HG02884 (cell line): ENCODE data around the gene CNTD1.

Experiments used
- ATAC-seq: cut with Tn5 transposase; IDR thresholded peaks from one replicate; pipeline ENCODE4 v1.9.1; 2021; ENCODE audit warnings: mild to moderate bottlenecking, moderate library complexity; ENCODE audit not compliant: unreplicated experiment

The CNTD1 gene

DNA sequence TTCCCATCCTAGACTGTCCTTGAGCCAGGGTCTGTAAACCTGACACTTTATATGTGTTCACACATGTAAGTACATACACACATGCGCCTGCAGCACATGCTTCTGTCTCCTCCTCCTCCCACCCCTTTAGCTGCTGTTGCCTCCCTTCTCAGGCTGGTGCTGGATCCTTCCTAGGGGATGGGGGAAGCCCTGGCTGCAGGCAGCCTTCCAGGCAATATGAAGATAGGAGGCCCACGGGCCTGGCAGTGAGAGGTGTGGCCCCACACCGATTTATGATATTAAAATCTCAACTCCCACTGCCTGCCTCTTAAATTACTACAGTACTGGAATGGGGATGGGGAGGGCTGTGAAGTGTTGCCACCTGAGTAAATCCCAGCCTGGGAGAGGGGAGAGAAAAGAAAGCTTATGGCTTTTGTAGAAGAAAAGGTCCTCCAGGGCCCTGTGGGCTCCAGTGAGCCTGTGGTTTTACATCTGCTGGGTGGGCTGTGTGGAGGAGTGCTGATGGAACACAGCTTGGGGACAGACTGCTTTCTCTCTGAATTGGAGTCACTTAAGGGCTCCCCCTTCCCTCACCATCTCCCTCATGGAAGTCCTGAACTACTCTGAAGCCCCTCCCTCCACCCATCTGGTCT is 19.2 kb upstream of the CNTD1 start:
- ATAC-seq = no peak

DNA sequence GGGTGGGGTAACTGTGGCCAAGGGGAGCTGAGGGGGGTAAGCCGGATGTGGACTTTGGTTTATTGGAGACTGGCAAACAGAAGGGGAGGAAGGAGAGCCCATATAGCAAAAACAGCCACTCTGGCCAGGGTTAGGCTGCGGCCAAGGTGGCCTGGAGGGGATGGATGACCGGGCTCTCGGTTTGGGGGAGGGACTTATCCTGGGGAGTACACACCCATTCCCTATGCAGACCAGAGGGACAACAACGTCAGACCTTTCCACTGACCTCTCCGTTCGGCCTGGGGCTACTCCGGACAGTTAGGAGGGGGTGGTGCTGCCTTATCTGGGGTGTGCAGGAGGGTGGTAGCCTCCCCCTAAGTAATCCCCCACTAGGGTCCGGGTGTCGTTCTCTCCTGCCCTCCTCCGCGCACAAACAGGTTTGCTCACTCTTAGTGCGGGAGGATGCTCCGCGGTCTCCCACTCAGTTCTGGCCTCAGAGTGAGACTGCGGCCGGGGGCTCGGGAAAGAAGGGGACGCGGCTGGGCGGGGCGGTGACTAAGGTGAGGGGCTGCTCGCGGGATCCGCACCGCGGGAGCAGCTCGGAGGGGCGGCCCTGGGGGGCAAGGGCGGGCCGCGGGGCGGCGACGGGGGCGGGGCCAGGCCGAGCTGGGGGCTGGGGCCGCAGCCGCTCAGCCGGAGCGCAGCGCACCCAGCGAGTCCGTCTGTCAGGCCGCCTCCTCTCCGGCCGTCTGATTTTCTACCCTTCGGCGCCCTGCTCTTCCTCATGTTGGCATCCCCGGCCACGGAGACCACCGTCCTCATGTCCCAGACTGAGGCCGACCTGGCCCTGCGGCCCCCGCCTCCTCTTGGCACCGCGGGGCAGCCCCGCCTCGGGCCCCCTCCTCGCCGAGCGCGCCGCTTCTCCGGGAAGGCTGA is 18.5 kb upstream of the CNTD1 start, which contains the start of gene WNK4:
TSS of gene WNK4 (plus strand) at position 675 of the 915 bp plus-strand sequence. CDS start at position 764, 89 bp downstream.
- no peak for ATAC-seq

DNA sequence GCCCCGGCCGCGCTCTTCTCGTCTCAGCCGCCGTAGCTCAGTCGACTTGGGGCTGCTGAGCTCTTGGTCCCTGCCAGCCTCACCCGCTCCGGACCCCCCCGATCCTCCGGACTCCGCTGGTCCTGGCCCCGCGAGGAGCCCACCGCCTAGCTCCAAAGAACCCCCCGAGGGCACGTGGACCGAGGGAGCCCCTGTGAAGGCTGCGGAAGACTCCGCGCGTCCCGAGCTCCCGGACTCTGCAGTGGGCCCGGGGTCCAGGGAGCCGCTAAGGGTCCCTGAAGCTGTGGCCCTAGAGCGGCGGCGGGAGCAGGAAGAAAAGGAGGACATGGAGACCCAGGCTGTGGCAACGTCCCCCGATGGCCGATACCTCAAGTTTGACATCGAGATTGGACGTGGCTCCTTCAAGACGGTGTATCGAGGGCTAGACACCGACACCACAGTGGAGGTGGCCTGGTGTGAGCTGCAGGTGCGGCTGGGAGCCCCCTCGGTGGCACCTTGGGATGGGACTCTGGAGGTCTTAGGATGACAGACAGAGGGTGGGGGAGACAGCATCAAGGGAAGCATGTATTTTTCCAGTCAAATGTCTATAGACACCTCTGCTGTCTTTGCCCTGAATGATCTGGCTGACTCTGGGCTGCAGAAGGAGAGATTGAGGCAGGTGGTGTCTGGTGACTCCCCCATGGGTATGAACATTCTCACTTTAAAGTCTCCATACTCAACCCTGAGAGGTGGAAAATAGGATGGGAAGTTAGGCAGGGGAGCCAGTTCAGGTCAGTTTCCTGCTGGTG is 17.6 kb upstream of the CNTD1 start:
- no peak for ATAC-seq

DNA sequence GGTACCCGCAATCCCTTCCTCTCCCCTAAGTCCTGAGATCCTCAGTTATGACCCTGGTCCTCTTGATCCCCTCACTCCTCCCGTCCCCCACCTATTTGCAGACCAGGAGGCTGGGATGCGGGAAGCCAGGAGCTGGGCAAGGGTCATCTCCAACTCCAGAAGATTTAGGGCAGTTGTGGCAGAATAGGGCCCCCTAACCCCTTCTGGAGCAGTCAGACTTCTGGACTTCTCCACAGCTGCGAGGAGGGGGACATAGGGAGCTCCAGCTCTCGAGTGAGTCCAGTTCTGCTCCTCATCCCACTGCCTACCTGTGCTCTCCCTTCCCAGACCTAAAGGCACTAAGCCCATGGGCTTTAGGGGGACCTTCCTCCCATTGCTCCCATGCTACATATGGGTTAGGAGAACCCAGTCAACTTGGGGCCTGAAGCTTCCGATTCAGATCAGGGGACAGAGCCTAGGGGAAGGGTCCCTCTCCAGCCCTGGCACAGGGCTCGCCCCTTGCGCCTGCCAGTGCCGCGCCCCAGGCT is 17.0 kb upstream of the CNTD1 start:
- no peak for ATAC-seq

DNA sequence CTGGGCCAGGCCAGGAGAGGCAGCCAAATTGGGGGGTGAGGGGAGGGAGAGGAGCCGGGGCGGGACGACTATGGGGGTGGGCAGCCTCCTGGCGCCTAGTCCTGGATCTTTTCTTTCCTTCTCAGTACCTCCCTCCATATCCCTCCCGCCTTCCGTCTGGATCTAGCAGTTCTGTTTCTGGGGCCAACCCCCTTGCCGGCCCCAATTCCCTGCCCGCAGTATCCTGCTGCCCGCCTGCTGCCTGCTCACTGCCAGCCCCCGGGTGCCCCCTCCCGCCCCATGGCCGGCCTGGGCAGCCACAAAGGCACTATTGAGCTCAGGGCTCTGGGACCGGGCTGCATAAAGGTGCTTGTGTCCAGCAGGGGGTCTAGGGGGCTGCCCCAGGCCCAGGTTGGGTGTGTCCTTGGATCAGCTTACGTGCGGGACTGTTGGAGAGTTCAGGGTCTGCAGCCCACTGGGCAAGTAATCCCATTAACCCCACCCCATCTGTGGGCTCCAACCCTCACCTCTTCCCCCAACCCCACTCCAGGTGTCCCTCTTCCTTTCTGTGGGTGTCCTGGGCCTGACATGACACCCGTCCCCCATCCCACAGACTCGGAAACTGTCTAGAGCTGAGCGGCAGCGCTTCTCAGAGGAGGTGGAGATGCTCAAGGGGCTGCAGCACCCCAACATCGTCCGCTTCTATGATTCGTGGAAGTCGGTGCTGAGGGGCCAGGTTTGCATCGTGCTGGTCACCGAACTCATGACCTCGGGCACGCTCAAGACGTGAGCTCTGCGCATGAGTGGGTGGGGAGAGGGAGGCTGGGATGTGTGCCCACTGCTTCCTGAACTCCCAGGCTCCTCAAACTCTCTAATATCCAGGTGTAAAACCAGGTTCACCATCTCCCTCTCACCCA is 16.2 kb upstream of the CNTD1 start:
- no peak for ATAC-seq

DNA sequence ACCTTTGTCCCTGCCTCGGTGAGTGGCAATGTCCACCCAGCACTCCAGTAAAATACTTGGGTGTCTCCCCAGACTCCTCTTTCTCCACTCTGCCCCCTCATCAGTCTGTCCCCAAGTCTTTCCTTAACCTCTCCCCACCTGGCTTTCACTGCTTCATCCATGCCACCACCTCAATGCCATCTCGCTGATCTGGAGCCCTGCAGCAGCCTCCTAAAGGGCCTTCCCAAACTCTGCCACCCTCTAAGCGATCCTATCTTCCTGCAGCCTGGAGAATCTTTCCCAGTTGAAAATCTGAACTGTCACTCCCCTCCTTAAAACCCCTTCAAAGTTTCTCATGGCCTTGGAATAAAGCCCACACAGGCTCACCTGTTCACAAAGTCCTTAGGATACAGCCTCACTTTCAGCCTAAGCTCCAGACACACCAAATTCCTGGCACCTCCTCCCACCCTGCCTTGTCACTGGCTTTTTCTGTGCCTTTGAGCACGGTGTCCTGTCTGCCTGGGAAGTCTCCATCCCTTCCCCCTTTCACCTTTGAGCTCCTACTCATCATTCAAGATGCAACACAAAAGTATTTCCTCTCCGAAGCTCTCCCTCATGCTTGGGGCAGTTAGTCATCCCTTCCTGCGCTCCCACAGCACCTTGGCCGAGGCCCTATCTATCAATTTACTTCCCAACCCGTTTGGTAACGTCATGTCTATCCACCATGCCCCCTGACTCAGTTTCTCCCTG is 15.4 kb upstream of the CNTD1 start:
- ATAC-seq = no peak

DNA sequence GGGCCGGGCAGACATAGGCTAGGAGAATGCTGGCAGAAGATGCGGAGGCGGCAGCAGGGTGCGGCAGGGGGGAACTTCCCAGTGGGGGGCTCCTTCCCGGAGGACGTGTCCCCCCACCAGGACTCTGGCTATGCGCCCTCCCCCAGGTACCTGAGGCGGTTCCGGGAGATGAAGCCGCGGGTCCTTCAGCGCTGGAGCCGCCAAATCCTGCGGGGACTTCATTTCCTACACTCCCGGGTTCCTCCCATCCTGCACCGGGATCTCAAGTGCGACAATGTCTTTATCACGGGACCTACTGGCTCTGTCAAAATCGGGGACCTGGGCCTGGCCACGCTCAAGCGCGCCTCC is 14.9 kb upstream of the CNTD1 start:
- no peak for ATAC-seq

DNA sequence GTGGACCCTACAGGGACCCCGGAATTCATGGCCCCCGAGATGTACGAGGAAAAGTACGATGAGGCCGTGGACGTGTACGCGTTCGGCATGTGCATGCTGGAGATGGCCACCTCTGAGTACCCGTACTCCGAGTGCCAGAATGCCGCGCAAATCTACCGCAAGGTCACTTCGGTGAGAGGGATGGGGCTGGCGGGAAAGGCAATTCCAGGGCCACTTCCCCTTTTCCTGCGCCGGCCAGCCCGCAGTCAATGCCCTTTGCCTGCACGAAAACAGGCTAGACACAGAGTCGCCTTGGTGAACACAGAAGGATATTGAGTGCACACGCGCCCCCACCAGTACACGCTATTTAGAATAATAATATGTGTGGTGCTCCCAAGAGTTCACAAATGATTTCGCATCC is 14.3 kb upstream of the CNTD1 start:
- ATAC-seq = no peak

DNA sequence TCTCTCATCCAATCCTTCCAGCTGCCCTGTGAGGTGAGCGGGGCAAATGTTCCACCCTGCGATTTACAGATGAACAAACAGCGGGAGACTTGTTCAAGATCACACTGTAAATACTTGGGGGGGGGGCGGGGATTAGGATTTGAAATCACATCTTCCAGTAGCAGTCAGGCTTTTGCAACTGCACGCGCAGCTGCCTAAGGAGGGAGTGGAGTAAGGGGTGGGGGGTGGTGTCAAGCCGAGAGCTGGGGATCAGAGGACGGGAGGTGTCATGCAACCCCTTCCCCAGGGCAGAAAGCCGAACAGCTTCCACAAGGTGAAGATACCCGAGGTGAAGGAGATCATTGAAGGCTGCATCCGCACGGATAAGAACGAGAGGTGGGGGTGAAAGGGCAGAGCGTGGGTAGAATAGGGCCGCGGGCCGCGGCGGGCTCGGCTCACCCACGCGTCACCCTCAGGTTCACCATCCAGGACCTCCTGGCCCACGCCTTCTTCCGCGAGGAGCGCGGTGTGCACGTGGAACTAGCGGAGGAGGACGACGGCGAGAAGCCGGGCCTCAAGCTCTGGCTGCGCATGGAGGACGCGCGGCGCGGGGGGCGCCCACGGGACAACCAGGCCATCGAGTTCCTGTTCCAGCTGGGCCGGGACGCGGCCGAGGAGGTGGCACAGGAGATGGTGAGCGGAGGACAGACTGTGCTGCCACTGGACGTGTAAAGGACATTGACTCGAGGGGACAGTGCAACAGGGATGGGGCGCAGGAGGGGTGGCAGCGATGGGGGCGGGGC is 13.7 kb upstream of the CNTD1 start:
- ATAC-seq = no peak

DNA sequence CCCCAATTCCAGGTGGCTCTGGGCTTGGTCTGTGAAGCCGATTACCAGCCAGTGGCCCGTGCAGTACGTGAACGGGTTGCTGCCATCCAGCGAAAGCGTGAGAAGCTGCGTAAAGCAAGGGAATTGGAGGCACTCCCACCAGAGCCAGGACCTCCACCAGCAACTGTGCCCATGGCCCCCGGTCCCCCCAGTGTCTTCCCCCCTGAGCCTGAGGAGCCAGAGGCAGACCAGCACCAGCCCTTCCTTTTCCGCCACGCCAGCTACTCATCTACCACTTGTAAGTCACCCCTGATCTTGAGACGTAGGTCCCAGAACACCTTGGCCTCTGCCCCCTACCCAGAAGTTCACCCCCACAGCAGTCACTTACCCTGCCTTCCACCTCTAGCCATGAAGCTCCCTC is 11.4 kb upstream of the CNTD1 start:
- no peak for ATAC-seq

DNA sequence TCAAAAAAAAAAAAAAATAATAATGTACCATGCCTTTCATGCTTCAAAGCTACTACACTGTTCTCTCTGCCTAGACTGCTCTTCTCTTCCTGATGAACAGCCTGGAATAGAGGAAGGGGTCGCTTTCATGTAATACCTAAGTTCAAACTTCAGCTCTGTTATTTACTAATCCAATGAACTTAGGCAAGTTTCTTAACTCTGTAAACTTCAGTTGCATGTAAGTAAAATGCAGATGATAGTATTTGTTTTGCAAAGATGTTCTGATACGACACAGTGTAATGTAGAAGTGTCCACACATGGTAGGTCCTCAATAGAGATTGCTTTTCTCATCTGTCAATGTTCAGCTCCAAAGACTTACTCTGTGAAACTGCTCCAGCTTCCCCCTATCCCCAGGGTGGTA is 6.7 kb upstream of the CNTD1 start:
- ATAC-seq = no peak

DNA sequence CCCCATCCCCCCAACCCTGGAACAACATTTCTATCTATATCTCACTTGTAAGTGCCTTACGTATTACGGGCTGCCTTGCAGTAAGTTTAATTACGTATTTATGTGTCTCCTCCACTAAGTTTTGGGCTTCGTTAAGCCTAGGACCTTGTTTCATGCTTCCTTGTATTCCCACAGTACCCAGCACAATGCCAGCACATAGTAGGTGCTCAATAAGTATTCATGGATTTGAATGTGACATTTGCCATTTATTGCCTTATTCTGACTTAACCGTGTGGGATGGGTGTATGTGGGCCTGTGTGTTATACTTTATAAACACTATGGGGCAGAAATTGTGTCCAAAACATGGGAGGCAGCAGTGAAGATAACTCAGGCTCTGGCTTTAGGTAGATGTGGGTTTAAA is 6.1 kb upstream of the CNTD1 start:
- no peak for ATAC-seq

DNA sequence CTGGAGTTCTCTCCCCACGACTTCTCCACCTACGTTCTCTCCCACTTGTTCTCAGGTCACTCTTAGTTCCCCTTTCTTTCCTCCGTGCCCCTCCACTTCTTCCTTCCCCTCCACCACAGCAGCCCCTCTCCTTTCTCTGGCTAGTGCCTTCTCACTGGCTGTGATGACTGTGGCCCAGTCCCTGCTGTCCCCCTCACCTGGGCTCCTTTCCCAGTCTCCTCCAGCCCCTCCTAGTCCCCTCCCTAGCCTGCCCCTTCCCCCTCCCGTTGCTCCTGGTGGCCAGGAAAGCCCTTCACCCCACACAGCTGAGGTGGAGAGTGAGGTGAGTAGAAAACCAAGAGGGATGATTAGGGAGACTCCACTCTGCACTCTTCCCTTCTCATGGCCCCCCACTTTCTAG is 3.6 kb upstream of the CNTD1 start:
- ATAC-seq = no peak

DNA sequence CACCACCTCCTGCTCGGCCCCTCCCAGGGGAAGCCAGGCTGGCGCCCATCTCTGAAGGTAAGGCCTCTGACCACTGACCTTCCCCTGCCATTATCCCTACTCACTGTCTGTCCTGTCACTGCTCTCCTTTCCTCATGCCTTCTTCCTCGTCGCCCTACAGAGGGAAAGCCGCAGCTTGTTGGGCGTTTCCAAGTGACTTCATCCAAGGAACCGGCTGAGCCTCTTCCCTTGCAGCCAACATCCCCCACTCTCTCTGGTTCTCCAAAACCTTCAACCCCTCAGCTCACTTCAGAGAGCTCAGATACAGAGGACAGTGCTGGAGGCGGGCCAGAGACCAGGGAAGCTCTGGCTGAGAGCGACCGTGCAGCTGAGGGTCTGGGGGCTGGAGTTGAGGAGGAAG is 3.2 kb upstream of the CNTD1 start:
- ATAC-seq = no peak

DNA sequence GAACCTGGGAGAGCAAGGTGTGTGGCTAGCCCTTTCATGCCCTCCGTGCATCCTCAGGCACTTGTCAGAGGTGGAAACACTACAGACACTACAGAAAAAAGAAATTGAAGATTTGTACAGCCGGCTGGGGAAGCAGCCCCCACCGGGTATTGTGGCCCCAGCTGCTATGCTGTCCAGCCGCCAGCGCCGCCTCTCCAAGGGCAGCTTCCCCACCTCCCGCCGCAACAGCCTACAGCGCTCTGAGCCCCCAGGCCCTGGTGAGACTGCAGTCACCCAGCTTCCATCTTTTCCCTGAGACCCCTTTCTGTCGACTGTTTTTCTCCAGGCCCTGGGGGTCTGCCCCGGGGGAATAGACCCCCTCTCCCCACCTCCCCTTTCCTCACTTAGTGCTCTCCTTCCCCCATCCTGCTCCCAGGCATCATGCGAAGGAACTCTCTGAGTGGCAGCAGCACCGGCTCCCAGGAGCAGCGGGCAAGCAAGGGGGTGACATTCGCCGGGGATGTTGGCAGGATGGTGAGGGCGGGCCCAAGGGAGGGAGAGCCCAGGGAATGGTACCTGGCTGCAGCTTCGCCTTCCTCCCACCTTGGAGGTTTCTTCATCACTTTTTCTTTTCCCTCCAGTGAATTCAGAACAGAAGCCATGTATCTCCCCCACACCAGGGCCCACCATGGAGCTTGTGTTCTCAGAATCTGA is 2.4 kb upstream of the CNTD1 start:
- ATAC-seq = no peak

DNA sequence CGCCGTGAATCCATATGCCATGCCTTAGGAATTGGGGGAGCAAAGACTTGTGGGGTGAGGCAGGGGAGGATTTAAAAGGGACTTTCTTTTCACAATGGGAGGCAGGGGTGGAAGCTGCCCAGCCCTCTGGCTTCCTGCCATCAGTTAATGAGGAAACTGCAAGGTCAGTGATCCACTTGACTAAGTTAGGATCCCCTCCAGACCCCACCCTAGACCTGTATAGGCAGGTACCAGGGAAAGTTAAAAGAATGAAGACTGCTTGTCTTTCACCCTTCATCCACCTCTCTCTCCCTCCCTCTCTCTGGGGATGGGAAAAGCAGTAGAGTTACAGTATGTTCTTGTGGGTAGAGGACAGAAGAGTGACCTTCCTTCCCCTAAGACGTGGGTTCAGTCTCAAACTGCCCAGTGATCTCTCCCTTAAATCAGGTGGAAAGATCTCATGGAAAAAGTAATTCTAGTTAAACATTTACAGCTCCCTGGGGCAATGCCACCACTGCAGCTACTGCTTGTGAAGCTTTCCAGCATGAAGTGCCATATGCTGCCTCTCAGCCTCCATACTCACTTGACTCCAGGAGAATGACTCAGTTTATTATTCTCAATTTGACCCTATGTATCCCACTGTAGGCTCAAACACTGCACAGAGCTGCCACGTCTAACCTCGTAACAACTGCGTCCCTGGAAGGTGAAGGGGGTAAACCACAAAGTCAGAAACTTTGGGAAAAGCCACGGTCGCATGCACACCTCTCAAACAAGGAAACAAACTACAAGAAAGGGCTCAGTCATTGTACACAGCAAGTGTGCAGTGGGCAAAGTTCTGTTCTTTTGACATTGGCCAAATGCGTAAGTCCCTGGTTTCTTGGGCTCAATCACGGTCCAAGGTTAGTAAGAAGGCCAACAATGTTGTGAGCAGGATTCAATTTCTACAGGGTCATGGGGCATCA is 1.3 kb upstream of the CNTD1 start:
- ATAC-seq = no peak

DNA sequence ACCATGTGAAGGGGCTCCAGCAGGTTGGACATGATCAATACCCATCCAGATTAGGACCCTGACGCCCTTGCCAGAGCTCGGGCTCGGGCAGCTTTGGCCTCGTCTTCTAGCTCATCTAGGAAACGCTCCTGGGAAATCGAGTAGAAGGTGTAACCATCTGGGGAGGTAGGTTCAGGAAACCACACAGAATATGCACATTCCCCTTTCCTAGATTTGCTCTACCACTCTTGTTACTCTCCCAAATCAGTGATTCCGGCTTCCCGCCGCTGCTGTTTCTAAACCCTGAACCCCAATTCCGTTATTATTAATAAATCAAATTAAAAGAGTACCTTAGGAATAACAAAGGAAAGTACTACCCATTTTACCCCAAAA is 664 bp upstream of the CNTD1 start:
- no peak for ATAC-seq
